Measurements from ENCODE around the gene TENM3. TPM values are rescaled to one million over a fixed set of nuclear protein-coding genes. Genes with fewer than 3 reads are reported as not detected.

TENM3 gene
- total RNA-seq, 2 experiments from 2014 or later, result not detected

DNA sequence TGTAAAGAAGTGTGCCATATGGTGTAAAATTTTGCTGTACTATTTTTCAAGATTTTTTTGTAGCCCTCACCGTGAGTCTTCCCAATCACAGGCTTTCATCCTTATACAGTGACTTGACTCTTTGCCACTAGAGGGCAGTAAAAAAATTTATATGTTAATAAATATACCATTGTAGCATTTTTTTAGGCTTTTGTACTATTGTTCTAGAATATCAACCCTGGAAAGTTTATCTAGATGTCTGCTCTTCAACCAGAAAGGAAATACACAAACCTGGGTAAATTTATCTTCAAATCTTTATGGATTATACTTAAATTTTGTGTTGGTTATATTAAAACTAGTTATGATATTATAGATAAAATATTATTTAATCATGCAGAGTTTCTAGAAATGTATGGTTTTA lies 235.3 kb downstream of the TENM3 start:
- DNase-seq (ENCODE audit: low spot score), result peak; percentile 65
- H4K20me1 ChIP-seq (ENCODE audit: insufficient read depth, low read length), result no peaks in the 10 kb centered on the region
- BruUV-seq (replicated peaks), result no TSS peak
- H3K9me2 ChIP-seq (ENCODE audit: insufficient read depth, low read length), result no peaks in the 10 kb centered on the region
- intact Hi-C loops (cut with micrococcal nuclease; ENCODE audit: unreplicated experiment), result loop anchor here (1.0 to 5.0 kb wide), 2 partner anchors 329 to 447 kb away; no protein-coding TSS in a partner anchor
- CTCF ChIA-PET (ENCODE audit: unreplicated experiment), result no interaction called here
- no peak overlapping the region for H3K4me2 ChIP-seq (ENCODE audit: low read length)
- no peaks in the 10 kb centered on the region for H3K9me3 ChIP-seq (ENCODE audit: low read length)
- no peaks in the 10 kb centered on the region for H3K79me2 ChIP-seq (ENCODE audit: insufficient read depth, low read depth, low read length)
- H3K27ac ChIP-seq (ENCODE audit: low read depth, low read length, poor library complexity, severe bottlenecking), result no peak overlapping the region
- POLR2A ChIA-PET, result no interaction called here
- TF ChIP-seq EZH2phosphoT487 (IDR thresholded peaks at IDR 0.05; ENCODE audit: borderline replicate concordance, low read depth, low read length) (no peak), CTCF (conservative IDR thresholded peaks at IDR 0.05; ENCODE audit: low read length) (peak; percentile 87)
- no peaks in the 10 kb centered on the region for H3K4me1 ChIP-seq (ENCODE audit: insufficient read depth, low read length, poor library complexity, severe bottlenecking)
- H3K36me3 ChIP-seq (ENCODE audit: insufficient read depth, low read length), result no peaks in the 10 kb centered on the region
- no peak overlapping the region for H2AFZ ChIP-seq (ENCODE audit: low read length)
- H3K4me3 ChIP-seq (ENCODE audit: low read depth, low read length, poor library complexity, severe bottlenecking), result no peak overlapping the region

DNA sequence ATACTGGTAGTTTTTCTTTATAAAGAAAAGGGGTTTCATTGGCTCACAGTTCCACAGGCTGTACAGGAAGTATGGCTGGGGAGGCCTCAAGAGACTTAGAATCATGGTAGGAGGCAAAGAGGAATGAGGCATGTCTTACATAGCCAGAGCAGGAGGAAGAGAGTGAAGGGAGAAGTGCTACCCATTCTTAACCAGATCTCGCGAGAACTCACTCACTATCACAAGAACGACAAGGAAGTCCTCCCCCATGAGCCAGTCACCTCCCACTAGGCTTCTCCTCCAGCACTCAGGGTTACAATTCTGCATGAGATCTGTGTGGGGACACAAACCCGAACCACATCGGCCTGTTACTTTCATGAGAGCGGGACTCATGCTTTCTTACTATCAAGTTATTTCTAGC lies 240.5 kb downstream of the TENM3 start:
- H3K4me3 ChIP-seq (ENCODE audit: low read depth, low read length, poor library complexity, severe bottlenecking), result no peak overlapping the region
- TF ChIP-seq CTCF (conservative IDR thresholded peaks at IDR 0.05; ENCODE audit: low read length) (no peak), EZH2phosphoT487 (IDR thresholded peaks at IDR 0.05; ENCODE audit: borderline replicate concordance, low read depth, low read length) (no peak)
- H4K20me1 ChIP-seq (ENCODE audit: insufficient read depth, low read length), result no peaks in the 10 kb centered on the region; the same call in 1 of the 2 replicates
- POLR2A ChIA-PET, result no interaction called here
- no peaks in the 10 kb centered on the region for H3K79me2 ChIP-seq (ENCODE audit: insufficient read depth, low read depth, low read length)
- no peak overlapping the region for H2AFZ ChIP-seq (ENCODE audit: low read length)
- H3K4me2 ChIP-seq (ENCODE audit: low read length), result no peak overlapping the region
- intact Hi-C loops (cut with micrococcal nuclease; ENCODE audit: unreplicated experiment), result no loop called here
- H3K36me3 ChIP-seq (ENCODE audit: insufficient read depth, low read length), result no peaks in the 10 kb centered on the region
- no peaks in the 10 kb centered on the region for H3K4me1 ChIP-seq (ENCODE audit: insufficient read depth, low read length, poor library complexity, severe bottlenecking)
- DNase-seq (ENCODE audit: low spot score), result no peak
- CTCF ChIA-PET (ENCODE audit: unreplicated experiment), result no interaction called here
- H3K9me2 ChIP-seq (ENCODE audit: insufficient read depth, low read length), result no peaks in the 10 kb centered on the region
- H3K27ac ChIP-seq (ENCODE audit: low read depth, low read length, poor library complexity, severe bottlenecking), result no peak overlapping the region
- H3K9me3 ChIP-seq (ENCODE audit: low read length), result no peaks in the 10 kb centered on the region
- BruUV-seq (replicated peaks), result no TSS peak

DNA sequence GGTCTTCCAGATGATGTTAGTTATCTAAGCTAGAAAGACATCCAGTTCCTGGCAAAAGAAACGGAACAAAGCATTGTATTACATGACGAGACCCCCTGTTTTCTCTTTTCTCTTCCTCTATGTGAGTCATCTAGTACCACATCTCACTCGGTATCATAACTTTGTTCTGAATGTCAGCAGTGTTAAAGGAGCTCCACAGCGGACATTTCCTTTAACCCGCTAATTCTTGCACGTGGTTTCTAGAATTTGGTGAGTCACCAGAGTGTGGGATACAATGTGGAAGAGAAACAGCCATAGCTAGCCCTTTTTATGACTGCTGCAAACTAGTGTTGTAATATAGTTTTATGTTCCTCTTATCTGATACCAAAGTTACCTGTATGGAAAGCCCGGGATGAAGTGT lies 243.7 kb downstream of the TENM3 start:
- Histone ChIP-seq H4K20me1 (ENCODE audit: insufficient read depth, low read length) (no peaks in the 10 kb centered on the region; the same call in 1 of the 2 replicates), H3K4me3 (ENCODE audit: low read depth, low read length, poor library complexity, severe bottlenecking) (no peak overlapping the region), H3K79me2 (ENCODE audit: insufficient read depth, low read depth, low read length) (no peaks in the 10 kb centered on the region), H3K36me3 (ENCODE audit: insufficient read depth, low read length) (no peaks in the 10 kb centered on the region), H3K4me2 (ENCODE audit: low read length) (no peak overlapping the region), H3K9me3 (ENCODE audit: low read length) (no peaks in the 10 kb centered on the region), H3K27ac (ENCODE audit: low read depth, low read length, poor library complexity, severe bottlenecking) (no peak overlapping the region), H3K9me2 (ENCODE audit: insufficient read depth, low read length) (no peaks in the 10 kb centered on the region), H3K4me1 (ENCODE audit: insufficient read depth, low read length, poor library complexity, severe bottlenecking) (no peaks in the 10 kb centered on the region), H2AFZ (ENCODE audit: low read length) (no peak overlapping the region)
- DNase-seq (ENCODE audit: low spot score), result no peak
- no peak for TF ChIP-seq CTCF (conservative IDR thresholded peaks at IDR 0.05; ENCODE audit: low read length)
- ChIA-PET CTCF (ENCODE audit: unreplicated experiment) (no interaction called here), POLR2A (no interaction called here)
- no TSS peak for BruUV-seq (replicated peaks)
- intact Hi-C loops (cut with micrococcal nuclease; ENCODE audit: unreplicated experiment), result no loop called here

Measured in OCI-LY7 (cell line).